Peyer's patch (tissue), 4 donors: ENCODE measurements around the gene CTCFL. TPM values are rescaled to one million over a fixed set of nuclear protein-coding genes. Genes with fewer than 3 reads are reported as not detected.

Source experiments
- DNase-seq, 3 donors: peaks; one replicate each; pipeline ENCODE4 v3.0.0-alpha.2; 2017 to 2019
- H3K27ac ChIP-seq, 4 donors: fragments of 200-600 bp; sonication (generic); one replicate each; pipeline ENCODE4 v1.5.1; 2016 to 2019
- H3K27me3 ChIP-seq, 2 donors: fragments of 200-600 bp; sonication (generic); one replicate each; pipeline ENCODE4 v1.5.1; 2019
- H3K36me3 ChIP-seq, 3 donors: fragments of 200-600 bp; sonication (generic); one replicate each; pipeline ENCODE4 v1.5.1; 2016 to 2019
- H3K4me1 ChIP-seq, 4 donors: fragments of 200-600 bp; sonication (generic); one replicate each; pipeline ENCODE4 v1.5.1; 2016 to 2019
- H3K4me3 ChIP-seq, 4 donors: fragments of 200-600 bp; sonication (generic); 1 replicate in 3 of 4; 2 replicates in 1 of 4; pipeline ENCODE4 v1.5.1; 2016 to 2019; ENCODE audit warnings: mild to moderate bottlenecking in 1 of 4
- H3K9me3 ChIP-seq, 4 donors: fragments of 200-600 bp; sonication (generic); one replicate each; pipeline ENCODE4 v1.5.1; 2016 to 2019; ENCODE audit warnings: mild to moderate bottlenecking in 1 of 4
- CTCF ChIP-seq, 6 experiments: fragments of 450-650 bp in 4 of 6; fragments of 200-600 bp in 2 of 6; sonication (generic) in 1 of 6; IDR thresholded peaks; one replicate each; pipeline ENCODE4 v1.5.1; 2017 to 2019; ENCODE audit warnings: antibody characterized with exemption in 6 of 6, mild to moderate bottlenecking in 3 of 6, moderate library complexity in 1 of 6
- POLR2A ChIP-seq, 2 donors: fragments of 450-650 bp; IDR thresholded peaks; one replicate each; pipeline ENCODE4 v1.5.1; 2017; ENCODE audit warnings: antibody characterized with exemption in 2 of 2, mild to moderate bottlenecking in 2 of 2, moderate library complexity in 2 of 2
- total RNA-seq, 4 donors: library from RNA; depleted of rRNA; stranded (reverse); fragments of >200 nt; gene quantifications; one replicate each; pipeline ENCODE4 v1.1.0, GENCODE V29; 2016

The CTCFL gene
- total RNA-seq, 4 donors from 2014 or later, result not detected

- DNase-seq, result peak in 1 of 3 donors; percentile 32
- Histone ChIP-seq H3K4me3 (no peak overlapping the region), H3K27ac (no peak overlapping the region), H3K4me1 (peaks cover 0 to 6% (median 0%) of the 10 kb centered on the region in 4 donors), H3K9me3 (peaks cover 0 to 3% (median 0%) of the 10 kb centered on the region in 4 donors), H3K27me3 (no peaks in the 10 kb centered on the region), H3K36me3 (no peaks in the 10 kb centered on the region)
- TF ChIP-seq CTCF (IDR thresholded peaks at IDR 0.05), result no peak
- TF ChIP-seq POLR2A (IDR thresholded peaks at IDR 0.05), result no peak
Measured at GRCh38 chr20:57484772-57485171, 40.2 kb downstream of the CTCFL start.

- TF ChIP-seq POLR2A (IDR thresholded peaks at IDR 0.05) (no peak), CTCF (IDR thresholded peaks at IDR 0.05) (no peak)
- Histone ChIP-seq H3K27ac (no peak overlapping the region), H3K36me3 (no peaks in the 10 kb centered on the region), H3K27me3 (no peaks in the 10 kb centered on the region), H3K4me1 (peaks cover 0 to 6% (median 0%) of the 10 kb centered on the region in 4 donors), H3K9me3 (peaks cover 0 to 3% (median 0%) of the 10 kb centered on the region in 4 donors), H3K4me3 (no peak overlapping the region)
- DNase-seq, result peak in 1 of 3 donors; percentile 43
Measured at GRCh38 chr20:57483287-57484050, 41.5 kb downstream of the CTCFL start.

- peak in 1 of 3 donors; percentile 24 for DNase-seq
- Histone ChIP-seq H3K4me1 (peaks cover 0 to 6% (median 0%) of the 10 kb centered on the region in 4 donors), H3K4me3 (no peak overlapping the region), H3K36me3 (no peaks in the 10 kb centered on the region), H3K27me3 (no peaks in the 10 kb centered on the region), H3K27ac (no peak overlapping the region), H3K9me3 (peaks cover 0 to 3% (median 0%) of the 10 kb centered on the region in 4 donors)
- TF ChIP-seq POLR2A (IDR thresholded peaks at IDR 0.05), result no peak
- no peak for TF ChIP-seq CTCF (IDR thresholded peaks at IDR 0.05)
Measured at GRCh38 chr20:57482796-57483195, 42.1 kb downstream of the CTCFL start.

- DNase-seq, result peak in 1 of 3 donors; percentile 40
- TF ChIP-seq POLR2A (IDR thresholded peaks at IDR 0.05) (no peak), CTCF (IDR thresholded peaks at IDR 0.05) (no peak)
- Histone ChIP-seq H3K27ac (no peak overlapping the region), H3K36me3 (no peaks in the 10 kb centered on the region), H3K4me1 (peaks cover 0 to 6% (median 0%) of the 10 kb centered on the region in 4 donors), H3K27me3 (no peaks in the 10 kb centered on the region), H3K9me3 (peaks cover 0 to 3% (median 0%) of the 10 kb centered on the region in 4 donors), H3K4me3 (no peak overlapping the region)
Measured at GRCh38 chr20:57482148-57482547, 42.8 kb downstream of the CTCFL start.

- H3K4me1 ChIP-seq, result peaks cover 0 to 11% (median 3%) of the 10 kb centered on the region in 4 donors
- no peak overlapping the region for H3K4me3 ChIP-seq
- H3K27me3 ChIP-seq, result no peaks in the 10 kb centered on the region
- peak overlapping the region in 2 of 4 donors; percentile 22 to 46 for H3K27ac ChIP-seq
- TF ChIP-seq POLR2A (IDR thresholded peaks at IDR 0.05) (no peak), CTCF (IDR thresholded peaks at IDR 0.05) (no peak)
- peak in 1 of 3 donors; percentile 46 for DNase-seq
- peaks cover 0 to 3% (median 0%) of the 10 kb centered on the region in 4 donors for H3K9me3 ChIP-seq
- no peaks in the 10 kb centered on the region for H3K36me3 ChIP-seq
Measured at GRCh38 chr20:57481281-57481711, 43.6 kb downstream of the CTCFL start.
